Stimulated activated CD4-positive, alpha-beta T cell treated with anti-CD3 and anti-CD28 coated beads, Interleukin-12 subunit alpha, Interleukin-12 subunit beta, amount 100 ng/mL, for 24 hours (primary cell): ENCODE data around the gene UBE2F.
"Not testable (repeated sequence)": the region's sequence is repeated elsewhere in the genome, so short reads cannot be mapped to it uniquely, and the experiment has no call there.

Experiments
- DNase-seq, 2 experiments: peaks; one replicate each; pipeline ENCODE4 v3.0.0-alpha.2; 2020; ENCODE audit warnings: low read depth in 2 of 2

Gene UBE2F

DNA sequence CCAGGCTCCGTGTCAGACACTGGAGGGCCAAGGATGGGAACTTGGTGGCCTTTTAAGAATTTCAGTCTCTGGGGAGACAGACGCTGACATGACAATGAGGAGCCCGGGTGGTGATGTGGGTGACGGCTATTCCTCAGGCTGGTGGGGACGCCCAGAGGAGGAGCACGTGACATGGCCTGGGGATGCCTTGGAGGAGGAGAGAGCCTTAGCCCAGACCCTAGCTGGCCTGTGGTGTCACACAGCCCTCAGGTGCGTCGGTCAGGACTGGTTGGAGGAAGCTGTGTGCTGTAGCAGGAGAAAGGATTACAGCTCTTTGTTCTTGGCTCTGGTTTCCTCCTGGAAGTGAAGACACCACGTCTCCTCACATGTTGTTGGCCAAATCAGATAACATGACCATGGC lies 54.0 kb downstream of the UBE2F start:
- no peak for DNase-seq

DNA sequence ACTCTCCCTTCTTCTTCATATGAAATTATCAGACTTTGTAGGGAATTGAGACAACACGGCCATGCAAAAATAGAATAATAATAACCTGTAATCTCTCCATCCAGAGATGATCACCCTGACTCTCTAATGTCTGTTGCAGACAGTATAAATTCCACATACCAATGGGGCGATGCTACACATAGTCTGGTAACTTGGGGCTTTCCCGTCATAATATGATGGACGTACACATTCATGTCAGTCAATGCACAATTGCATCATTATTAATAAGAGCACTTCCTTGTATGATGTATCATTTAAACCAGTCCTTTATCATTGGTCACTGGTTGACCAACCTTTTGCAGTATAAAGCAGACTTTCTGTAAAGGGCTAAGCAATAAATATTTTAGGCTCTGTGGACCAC lies 54.5 kb downstream of the UBE2F start:
- no peak for DNase-seq

DNA sequence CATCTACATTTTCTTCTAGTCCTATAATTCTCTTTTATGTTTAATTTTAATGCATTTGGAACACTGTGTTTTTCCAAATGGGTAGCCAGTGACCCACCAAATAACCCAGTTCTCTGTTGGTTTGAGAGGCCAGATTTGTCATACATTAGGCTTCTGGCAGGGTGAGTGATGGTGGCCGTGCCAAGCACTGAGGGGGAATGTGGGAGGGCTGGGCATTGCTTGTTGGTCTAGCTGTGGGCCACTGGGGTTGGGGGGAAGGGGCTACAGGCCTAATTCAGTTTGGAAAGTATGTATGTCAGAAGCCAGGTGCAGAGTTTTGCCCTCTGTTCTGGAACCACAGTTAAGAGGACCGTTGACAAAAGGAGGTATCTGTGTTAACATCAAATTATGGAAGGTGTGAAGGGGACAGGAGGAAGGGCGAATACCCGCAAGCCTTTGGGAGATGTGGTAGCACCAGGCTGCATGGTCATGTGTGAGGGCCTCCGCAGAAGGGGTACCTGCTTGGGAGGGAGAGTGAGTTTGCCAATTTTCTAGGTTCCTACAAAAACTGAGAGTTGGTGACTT lies 55.9 kb downstream of the UBE2F start:
- DNase-seq, result no peak

DNA sequence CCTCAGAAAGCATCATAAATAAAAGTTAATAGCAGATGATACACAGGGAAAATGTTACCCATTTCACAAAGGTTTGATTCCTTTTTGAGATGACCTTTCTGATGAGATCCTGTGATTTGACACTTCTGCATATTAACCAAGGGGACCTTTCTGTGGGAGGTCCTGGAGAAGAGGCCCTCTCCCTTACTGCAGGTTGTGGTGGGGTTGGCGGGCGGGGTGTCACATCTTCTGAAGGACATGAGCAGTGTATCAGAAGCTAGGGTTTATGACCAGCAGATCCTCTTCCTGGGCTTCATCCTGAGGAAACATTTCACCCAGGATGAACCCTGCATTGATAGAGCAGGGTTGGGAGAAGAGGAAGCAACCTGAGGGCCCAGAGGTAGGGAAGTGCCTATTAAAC lies 56.8 kb downstream of the UBE2F start:
- DNase-seq, result no peak

DNA sequence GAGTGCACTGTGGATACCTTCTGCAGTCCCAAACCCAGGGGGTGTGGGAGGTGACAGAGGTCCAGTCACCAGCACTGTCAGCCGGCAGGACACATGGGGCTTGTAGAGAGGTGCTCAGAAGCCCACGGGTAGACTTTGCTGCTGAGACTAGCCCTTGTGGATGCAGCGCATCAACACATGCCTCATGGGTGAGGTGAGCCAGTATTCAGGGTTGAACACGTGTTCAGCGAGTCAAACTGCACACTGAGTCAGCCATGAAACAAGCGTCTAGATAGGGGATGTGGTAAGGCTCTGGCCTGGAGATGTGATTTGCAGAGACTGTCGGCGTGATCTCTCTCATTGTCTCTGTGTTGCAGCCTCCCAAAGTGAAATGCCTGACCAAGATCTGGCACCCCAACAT lies 58.2 kb downstream of the UBE2F start:
- peak; percentile 12 to 14 for DNase-seq

DNA sequence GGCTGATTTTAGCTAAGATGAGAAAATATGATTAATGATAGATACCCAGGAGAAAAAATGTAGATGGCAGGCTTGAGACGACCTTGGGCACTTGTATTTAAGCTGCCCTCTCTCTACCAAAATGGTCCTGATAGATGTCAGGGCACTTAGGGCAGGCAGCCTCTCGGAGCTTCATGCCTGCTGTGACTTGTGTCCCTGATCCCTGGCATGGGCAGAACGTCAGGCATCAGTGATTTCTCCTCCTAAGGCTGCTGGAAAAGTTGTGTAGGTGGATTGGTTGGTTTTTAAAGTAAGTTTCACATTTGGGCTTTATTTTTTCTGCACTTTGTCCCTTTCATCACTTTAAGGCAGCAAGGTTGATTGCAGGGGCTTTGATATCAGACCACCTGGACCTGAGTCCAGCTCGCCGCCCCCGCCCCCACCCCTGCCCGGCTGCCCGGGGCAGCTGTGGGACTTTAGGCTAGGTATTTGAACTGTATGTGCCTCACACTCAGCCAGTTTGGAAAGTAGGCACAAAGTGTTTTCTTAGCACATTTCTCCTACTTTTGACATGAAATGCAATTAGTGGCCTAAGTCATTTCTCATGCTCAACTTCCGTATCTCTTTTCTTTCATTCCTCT lies 59.0 kb downstream of the UBE2F start:
- no peak for DNase-seq

DNA sequence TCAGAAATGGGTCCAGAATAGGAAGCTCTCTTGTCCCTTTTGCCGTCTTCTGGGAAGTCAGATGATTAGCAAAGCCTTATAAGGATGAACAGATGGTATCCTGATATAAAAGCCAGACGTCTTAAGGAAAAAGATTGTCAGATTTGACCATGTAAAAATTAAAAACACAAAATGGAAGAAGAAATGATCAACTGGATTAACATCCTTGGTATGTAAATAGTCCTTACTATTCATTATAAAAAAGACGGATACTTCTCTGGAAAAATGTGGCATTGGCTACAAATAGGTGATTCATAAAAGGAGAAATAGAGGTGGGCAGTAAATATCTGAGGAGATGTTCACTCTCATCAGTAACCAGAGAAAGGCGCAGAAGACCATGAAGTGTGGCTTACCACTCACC lies 60.2 kb downstream of the UBE2F start:
- DNase-seq, result no peak

DNA sequence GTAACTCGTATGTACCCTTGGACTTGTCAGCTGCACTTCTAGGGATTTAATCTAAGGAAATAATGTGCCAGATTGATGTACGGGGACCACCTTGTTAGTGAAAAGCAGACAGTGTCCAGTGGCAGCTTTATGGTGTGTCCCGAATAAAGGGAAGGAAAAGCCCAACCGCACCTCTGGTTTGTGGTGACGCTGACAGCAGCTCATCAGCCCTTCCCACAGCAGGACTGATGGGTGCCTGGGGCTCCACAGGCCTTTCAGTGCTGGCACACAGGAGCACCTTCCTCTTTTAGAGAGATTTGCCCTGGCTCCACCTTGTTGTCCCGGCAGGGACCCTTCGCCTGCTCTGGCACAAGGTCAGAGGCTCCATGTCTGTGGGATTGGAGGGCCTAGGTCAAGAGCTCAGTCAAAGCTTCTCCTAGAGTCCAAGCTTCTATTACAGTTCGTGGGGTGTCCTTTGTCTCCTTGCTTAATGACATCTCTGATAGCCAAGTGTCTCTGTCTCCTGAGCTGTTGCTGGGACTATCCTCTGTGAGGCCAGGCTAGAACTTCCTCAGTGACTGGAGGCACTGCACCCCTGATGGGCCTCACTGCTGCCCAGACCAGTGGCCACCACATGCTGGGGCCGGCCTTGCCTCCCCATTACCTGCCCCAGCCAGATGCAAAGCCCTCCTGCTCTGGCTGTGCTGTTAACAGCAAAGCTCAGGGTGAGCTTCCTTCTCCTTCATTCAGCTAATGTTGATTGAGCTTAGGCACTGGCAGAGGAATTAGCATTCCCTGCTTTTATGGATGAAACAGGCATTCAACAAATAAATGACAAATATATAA lies 61.0 kb downstream of the UBE2F start:
- DNase-seq, result no peak

DNA sequence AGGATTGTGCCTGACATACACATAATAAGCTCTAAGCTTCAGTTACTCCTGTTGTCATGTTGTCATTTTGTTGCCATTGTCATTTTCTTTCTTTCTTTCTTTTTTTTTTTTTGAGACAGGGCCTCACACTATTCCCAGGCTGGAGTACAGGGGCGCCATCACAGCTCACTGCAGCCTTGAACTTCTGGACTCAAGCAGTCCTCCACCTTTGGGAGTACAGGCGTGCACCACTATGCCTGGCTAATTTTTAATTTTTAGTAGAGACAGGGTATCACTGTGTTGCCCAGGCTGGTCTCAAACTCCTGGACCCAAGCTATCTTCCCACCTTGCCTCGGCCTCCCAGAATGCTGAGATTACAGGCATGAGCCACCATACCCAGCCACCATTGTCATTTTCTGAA lies 63.0 kb downstream of the UBE2F start:
- no peak for DNase-seq

DNA sequence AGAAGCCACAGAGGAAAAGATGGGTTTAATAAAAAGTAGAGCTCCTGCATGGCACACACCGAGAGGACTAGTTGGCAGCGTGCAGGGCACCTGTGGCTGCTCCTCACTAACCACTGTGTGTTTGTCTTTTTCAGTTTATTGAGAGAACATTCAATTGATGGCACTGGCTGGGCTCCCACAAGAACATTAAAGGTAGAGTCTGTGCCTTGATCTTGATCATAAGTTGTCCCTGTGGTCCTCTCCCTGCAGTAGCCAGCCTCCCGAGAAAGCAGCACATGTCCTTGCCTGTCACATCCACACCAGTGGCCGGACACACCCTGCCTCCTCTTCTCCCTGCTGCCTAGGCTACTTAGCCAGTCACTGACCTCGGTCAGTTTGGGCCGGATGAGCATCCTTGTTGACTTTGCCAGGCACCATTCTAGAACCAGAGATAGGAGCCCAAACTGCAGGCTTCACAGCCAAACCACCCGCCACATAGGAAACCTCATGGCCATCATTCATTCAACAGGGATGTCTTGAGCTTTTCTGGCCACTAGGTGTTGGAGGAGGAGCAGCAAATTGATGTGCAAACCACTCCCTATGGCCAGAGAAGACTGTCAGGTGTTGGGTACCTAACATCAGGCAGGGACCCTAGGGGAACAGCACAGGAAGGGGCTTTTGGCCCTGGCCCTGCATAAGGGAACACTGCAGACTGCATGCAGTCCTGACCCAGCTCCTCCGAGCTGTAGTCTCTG lies 63.8 kb downstream of the UBE2F start:
- DNase-seq, result no peak

DNA sequence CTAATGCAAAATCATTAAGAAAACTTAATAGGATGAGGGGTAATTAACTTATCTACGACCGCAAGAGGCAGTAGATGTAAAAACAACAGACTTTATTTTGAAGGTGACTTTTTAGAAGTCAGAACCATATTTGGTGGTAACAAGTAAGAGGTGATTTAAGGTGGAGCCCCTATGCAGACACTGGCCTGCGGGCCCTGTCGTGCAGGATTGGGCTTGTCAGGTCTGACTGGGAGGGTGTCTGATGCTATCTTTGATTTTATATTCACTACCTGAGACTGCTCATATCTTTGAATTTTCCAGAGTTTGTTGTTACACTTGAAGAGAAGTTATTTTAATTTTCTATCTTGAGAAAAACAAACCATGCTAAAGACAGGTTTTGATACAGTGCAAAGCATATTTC lies 64.9 kb downstream of the UBE2F start:
- DNase-seq, result no peak

DNA sequence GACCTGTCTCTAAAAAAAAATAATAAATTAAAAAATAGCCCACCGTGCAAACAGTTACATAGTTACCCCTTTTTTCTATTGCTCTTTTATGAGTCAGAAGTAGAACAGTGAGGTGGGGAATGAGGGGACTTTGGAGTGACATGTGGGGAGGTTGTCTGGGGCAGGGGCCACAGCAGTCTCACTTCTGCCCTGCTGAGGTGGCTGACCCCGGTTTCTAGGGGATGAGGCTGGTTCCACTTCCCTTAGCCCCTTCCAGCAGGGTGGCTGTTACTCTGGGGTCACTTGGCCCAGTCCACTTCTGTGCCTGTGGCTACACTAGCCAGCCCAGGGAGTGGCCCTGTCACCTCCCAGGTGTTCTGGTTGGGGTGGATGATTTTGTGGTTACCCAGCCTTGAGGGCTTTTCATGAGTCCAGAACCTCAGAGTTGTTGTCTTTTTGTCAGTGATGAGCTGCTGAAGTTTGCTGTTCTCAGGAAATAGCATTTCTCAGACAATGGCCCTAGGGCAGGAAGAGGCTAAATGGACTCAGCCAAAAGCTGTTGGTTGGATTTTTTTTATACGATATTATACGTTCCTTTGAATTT lies 66.0 kb downstream of the UBE2F start:
- no peak for DNase-seq

DNA sequence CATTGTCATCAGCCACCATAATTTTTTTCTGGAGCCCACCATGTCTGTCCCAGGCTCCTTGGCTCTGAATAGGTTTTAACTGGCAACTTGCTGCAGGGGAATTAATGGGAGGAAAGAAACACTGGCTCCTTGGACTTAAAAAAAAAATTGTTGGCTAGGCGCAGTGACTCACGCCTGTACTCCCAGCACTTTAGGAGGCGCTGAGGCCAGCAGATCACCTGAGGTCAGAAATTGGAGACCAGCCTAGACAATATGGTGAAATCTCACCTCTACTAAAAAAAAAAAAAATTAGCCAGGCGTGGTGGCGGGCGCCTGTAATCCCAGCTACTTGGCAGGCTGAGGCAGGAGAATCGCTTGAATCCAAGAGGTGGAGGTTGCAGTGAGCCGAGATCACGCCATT lies 67.2 kb downstream of the UBE2F start:
- DNase-seq, result not testable (repeated sequence)

DNA sequence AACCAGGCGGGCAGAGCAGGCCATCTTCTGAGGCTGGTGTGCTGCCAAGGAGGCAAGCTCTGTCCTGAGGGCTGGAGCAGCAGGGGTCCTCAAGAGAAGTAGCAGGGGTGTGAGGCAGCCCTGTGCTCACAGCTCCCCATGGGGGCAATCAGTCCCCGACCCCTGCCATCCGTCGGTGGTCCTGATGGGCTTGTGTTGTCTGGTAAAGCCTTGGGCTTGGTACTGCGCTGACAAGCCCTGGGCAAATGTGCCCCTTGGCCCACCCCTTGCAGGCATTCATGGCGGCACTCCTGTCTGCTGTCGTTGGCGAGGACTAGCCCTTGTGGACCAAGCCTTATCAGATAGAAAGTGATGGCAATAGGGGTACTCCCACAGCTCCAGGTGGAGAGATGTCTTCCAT lies 71.4 kb downstream of the UBE2F start:
- no peak for DNase-seq

DNA sequence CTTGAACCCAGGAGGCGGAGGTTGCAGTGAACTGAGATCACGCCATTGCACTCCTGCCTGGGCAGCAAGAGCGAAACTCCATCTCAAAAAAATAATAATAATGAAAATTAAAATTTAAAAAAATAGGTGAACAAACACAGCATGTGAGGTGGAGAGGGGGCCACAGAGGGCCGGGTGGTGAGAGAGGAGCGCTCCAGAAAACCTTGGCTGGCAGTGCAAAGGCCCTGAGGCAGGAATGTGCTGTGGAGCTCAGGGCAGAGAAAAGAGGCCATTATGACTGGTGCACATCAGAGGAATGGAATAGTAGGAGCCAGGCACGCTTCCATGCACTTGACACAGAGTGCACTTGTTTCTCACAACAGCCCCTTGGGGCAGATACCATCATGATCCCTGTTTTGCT lies 72.3 kb downstream of the UBE2F start:
- no peak for DNase-seq

DNA sequence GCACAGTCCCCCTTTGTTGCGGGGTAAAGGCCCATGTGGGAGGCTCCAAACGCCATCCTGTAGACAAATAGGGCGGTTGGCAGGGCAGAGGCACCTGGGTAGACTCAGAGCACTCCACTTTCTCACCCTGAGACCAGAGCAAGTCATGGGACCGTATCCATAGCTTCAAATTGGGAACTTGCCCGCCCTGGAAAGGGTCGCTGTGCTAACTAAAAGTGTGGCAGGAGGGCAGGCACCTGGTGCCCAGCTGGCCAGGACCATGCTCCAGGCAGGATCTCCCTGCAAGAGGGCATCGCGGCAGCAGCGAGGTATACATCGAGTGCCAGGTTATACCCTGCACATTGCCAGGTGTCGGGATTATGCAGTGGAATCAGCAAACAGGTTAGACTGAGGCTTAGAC lies 73.2 kb downstream of the UBE2F start:
- no peak for DNase-seq

DNA sequence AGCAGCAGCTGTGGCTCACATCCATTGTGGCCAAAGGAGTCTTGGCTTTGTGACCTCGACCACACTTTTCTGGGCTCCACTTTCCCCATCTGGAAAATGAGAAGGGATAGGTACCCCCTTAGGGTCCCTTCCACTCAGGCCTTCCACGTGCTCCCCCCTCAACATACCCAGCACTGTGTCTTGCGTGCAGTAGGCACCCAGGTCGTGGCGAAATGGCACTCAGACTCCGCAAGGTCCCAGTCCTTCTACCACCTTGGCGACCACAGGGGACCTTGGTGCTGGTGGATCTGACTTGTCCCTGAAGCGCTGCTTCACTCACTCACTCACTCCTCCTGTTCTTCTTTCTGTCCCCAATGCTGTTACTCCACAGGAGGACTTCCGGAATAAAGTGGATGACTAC lies 74.1 kb downstream of the UBE2F start:
- DNase-seq, result no peak

DNA sequence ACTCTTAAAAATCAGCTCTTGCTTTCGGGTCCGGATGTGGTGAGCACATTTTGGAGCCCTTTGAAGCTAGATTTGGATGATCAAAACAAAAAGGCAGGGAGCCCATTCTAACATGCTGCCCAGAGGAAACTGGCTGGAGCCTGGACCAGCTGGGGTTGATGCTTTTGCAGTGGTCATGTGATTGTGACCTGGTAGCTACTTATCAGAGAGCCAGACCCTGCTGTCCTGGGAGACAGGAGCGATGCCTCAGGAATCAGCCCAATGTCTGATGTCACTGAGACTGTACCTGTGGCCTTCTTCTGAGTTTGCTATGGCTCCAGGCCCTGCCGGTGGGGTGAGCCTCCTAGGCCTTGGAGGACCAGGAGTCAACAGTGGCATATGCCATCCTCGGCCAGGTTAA lies 75.3 kb downstream of the UBE2F start:
- no peak for DNase-seq

DNA sequence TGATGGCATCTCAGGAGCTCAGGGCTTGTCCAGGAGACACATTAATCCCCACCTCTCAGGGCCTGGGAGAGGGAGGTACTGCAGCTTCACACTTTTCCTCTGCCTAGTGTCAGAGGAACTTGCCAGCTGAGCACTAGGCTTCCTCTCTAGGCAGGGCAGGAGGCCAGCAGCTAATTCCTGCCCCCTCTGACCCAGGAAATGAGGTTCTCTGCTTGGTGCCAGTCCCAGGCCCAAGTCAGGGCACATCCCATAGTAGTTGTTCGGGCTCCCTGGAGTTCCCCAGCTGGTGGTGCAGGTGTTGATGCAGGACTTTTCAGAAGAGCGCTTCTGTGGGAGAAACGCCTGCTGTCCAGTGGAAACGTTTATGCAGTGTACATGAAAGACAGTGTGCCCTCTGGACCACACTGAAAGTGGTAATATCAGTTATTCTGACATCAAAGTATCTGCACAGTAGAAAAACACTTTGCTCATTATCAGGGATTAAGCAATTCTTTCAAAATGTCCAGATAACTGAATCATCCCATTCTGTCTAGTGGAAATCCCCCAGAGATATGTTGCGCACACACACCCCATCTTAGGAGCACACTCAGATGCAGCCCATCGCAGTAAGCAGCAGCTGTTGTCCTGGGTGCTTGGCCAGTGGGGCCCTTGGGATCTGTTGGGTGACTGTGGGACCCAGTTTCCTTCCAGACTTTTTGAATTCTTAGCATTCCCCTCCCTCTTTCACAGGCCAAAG lies 76.2 kb downstream of the UBE2F start:
- no peak for DNase-seq

DNA sequence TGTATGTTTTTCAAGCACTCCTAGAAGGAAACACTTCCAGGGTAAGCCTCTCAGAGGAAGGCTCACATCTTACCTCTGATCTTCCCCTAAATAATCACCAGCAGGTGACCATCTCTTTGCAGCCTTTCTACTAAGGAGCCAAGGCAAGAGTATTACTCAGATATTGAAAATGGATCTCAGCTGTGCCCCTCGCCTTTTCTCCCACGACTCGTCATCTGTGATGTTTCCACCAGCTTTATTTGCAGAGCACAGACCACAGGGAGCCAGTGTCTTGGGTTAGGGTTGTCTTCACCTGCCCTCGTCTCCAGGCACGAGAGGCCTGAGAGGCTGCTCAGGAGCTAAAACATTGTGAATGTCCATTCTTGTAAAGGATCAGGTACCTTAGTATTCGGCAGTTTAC lies 77.0 kb downstream of the UBE2F start:
- DNase-seq, result no peak

DNA sequence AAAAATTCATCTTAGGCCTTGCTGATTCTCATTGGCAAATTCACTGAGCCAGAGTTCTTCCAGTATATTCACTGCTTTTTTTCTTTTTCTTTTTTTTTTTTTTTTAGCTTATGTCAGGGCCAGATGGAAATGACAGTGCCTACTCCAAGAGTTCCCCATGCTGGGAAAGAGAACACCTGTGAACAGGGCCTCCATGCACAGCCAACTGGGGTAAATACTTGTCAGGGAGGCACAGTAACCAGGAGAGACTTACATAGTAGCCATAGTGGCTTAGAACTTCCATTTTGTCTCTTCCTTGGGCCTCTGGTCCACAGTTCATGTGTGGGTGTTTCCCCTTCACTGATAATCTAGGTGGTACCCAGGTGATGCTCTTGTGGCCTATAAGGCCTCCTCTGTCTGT lies 78.8 kb downstream of the UBE2F start:
- no peak for DNase-seq
